ENCODE measurements around the gene ALKBH5.

DNA sequence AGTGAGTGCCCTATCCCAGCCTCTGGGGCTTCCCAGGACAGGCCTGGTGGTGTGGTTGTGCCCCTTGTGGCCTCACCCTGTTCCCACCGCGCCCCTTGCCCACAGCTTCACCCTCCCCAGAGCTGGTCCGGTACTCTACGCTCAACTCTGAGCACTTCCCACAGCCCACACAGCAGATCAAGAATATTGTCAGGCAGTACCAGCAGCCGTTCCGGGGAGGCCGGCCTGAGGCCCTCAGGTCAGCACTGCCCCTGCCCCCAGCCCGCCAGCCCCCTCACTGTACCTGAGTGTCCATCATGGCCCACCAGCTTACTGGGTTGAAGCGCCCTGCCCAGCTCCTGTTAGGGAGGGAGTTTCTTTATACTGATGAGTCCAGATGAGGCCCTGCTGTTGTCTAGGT, 32.3 kb upstream of the ALKBH5 start:
- TF ChIP-seq, protein P1, sequence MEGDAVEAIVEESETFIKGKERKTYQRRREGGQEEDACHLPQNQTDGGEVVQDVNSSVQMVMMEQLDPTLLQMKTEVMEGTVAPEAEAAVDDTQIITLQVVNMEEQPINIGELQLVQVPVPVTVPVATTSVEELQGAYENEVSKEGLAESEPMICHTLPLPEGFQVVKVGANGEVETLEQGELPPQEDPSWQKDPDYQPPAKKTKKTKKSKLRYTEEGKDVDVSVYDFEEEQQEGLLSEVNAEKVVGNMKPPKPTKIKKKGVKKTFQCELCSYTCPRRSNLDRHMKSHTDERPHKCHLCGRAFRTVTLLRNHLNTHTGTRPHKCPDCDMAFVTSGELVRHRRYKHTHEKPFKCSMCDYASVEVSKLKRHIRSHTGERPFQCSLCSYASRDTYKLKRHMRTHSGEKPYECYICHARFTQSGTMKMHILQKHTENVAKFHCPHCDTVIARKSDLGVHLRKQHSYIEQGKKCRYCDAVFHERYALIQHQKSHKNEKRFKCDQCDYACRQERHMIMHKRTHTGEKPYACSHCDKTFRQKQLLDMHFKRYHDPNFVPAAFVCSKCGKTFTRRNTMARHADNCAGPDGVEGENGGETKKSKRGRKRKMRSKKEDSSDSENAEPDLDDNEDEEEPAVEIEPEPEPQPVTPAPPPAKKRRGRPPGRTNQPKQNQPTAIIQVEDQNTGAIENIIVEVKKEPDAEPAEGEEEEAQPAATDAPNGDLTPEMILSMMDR (IDR thresholded peaks at IDR 0.05; ENCODE audit: low read depth, low read length, poor library complexity, severe bottlenecking) = no peak
- TF ChIP-seq EZH2phosphoT487 (IDR thresholded peaks at IDR 0.05; ENCODE audit: borderline replicate concordance, low read length) = no peak
